H9 (cell line): ENCODE measurements around the gene GALR2. TPM values are rescaled to one million over a fixed set of nuclear protein-coding genes. Genes with fewer than 3 reads are reported as not detected.

Experiments
- DNase-seq: peaks from one replicate; pipeline ENCODE4 v3.0.0-alpha.2; 2017
- H2AFZ ChIP-seq: one replicate; pipeline ENCODE4 v1.6.1; 2013; ENCODE audit warnings: mild to moderate bottlenecking, low read length, control low read depth, moderate library complexity
- H2AK5ac ChIP-seq: 2 replicates; pipeline ENCODE4 v1.6.1; 2013; ENCODE audit warnings: low read length, control low read depth, mixed read lengths; ENCODE audit not compliant: insufficient read length
- H2BK120ac ChIP-seq: one replicate; pipeline ENCODE4 v1.6.1; 2013; ENCODE audit warnings: low read depth, mild to moderate bottlenecking, low read length, control low read depth, inconsistent platforms; ENCODE audit not compliant: poor library complexity, severe bottlenecking
- H2BK12ac ChIP-seq: 2 replicates; pipeline ENCODE4 v1.6.1; 2013; ENCODE audit warnings: low read length, control low read depth, mixed read lengths, low read depth; ENCODE audit not compliant: insufficient read length
- H2BK15ac ChIP-seq: 2 replicates; pipeline ENCODE4 v1.6.1; 2013; ENCODE audit warnings: low read depth, low read length, control low read depth
- H2BK20ac ChIP-seq: one replicate; pipeline ENCODE4 v1.6.1; 2013; ENCODE audit warnings: low read depth, mild to moderate bottlenecking, low read length, control low read depth, inconsistent platforms; ENCODE audit not compliant: poor library complexity, severe bottlenecking
- H2BK5ac ChIP-seq: 2 replicates; pipeline ENCODE4 v1.6.1; 2013; ENCODE audit warnings: low read length, control low read depth, mixed read lengths; ENCODE audit not compliant: insufficient read length
- H3K14ac ChIP-seq: 2 replicates; pipeline ENCODE4 v1.6.1; 2013; ENCODE audit warnings: low read length, control low read depth; ENCODE audit not compliant: insufficient read depth
- H3K18ac ChIP-seq: 2 replicates; pipeline ENCODE4 v1.6.1; 2013; ENCODE audit warnings: low read depth, mild to moderate bottlenecking, mixed read lengths, low read length, control low read depth; ENCODE audit not compliant: insufficient read length
- H3K23ac ChIP-seq: 2 replicates; pipeline ENCODE4 v1.6.1; 2013; ENCODE audit warnings: low read length, control low read depth, mixed read lengths, low read depth; ENCODE audit not compliant: insufficient read length
- H3K23me2 ChIP-seq: 2 replicates; pipeline ENCODE4 v1.6.1; 2013; ENCODE audit warnings: low read depth, mild to moderate bottlenecking, mixed read lengths, low read length, control low read depth; ENCODE audit not compliant: insufficient read length, poor library complexity, severe bottlenecking
- H3K27ac ChIP-seq: 2 replicates; pipeline ENCODE4 v1.5.1; 2013; ENCODE audit warnings: low read length, control low read depth, mixed read lengths, low read depth; ENCODE audit not compliant: insufficient read length
- H3K27me3 ChIP-seq: 2 replicates; pipeline ENCODE4 v1.6.1; 2013; ENCODE audit warnings: low read length, control low read depth, inconsistent platforms; ENCODE audit not compliant: insufficient read depth
- H3K4ac ChIP-seq: 2 replicates; pipeline ENCODE4 v1.6.1; 2013; ENCODE audit warnings: low read depth, mild to moderate bottlenecking, control low read depth, inconsistent platforms, low read length, moderate library complexity
- H3K4me1 ChIP-seq: 2 replicates; pipeline ENCODE4 v1.6.1; 2013; ENCODE audit warnings: low read length, control low read depth, inconsistent platforms; ENCODE audit not compliant: insufficient read depth
- H3K4me2 ChIP-seq: 2 replicates; pipeline ENCODE4 v1.6.1; 2013; ENCODE audit warnings: low read length, control low read depth, mixed read lengths; ENCODE audit not compliant: insufficient read length, insufficient read depth
- H3K56ac ChIP-seq: 2 replicates; pipeline ENCODE4 v1.6.1; 2013; ENCODE audit warnings: low read depth, mild to moderate bottlenecking, mixed read lengths, low read length, control low read depth; ENCODE audit not compliant: insufficient read length
- H3K79me1 ChIP-seq: 2 replicates; pipeline ENCODE4 v1.6.1; 2013; ENCODE audit warnings: low read depth, mild to moderate bottlenecking, moderate library complexity, low read length, control low read depth, inconsistent platforms; ENCODE audit not compliant: insufficient read depth, poor library complexity, severe bottlenecking
- H3K79me2 ChIP-seq: 2 replicates; pipeline ENCODE4 v1.6.1; 2013; ENCODE audit warnings: low read length, control low read depth, inconsistent platforms; ENCODE audit not compliant: insufficient read depth
- H3K9ac ChIP-seq: 2 replicates; pipeline ENCODE4 v1.6.1; 2013; ENCODE audit warnings: low read length, control low read depth, mixed read lengths; ENCODE audit not compliant: insufficient read length; ENCODE audit errors: extremely low read depth
- H3K9me3 ChIP-seq: one replicate; pipeline ENCODE4 v1.6.1; 2013; ENCODE audit warnings: low read depth, low read length, inconsistent platforms; ENCODE audit not compliant: control insufficient read depth
- H3T11ph ChIP-seq: one replicate; pipeline ENCODE4 v1.6.1; 2013; ENCODE audit warnings: mild to moderate bottlenecking, low read length, control low read depth, inconsistent platforms
- H4K20me1 ChIP-seq: one replicate; pipeline ENCODE4 v1.6.1; 2013; ENCODE audit not compliant: control insufficient read depth, insufficient read length, insufficient read depth
- H4K5ac ChIP-seq: 2 replicates; pipeline ENCODE4 v1.6.1; 2013; ENCODE audit warnings: low read depth, mild to moderate bottlenecking, mixed read lengths, low read length, control low read depth; ENCODE audit not compliant: insufficient read length
- H4K8ac ChIP-seq: replicated peaks from 2 replicates; pipeline ENCODE4 v1.6.1; 2013; ENCODE audit warnings: low read length, control low read depth, mixed read lengths, low read depth; ENCODE audit not compliant: insufficient read length
- H4K91ac ChIP-seq: 2 replicates; pipeline ENCODE4 v1.6.1; 2013; ENCODE audit warnings: low read depth, mild to moderate bottlenecking, moderate library complexity, mixed read lengths, low read length, control low read depth; ENCODE audit not compliant: insufficient read length
- H3K27ac Mint-ChIP-seq, 3 experiments: 2 replicates in 2 of 3; 3 replicates in 1 of 3; pipeline ENCODE4 v1.8.0; 2020 to 2021; ENCODE audit warnings: mixed read lengths in 3 of 3, mild to moderate bottlenecking in 1 of 3, moderate library complexity in 1 of 3
- H3K27me3 Mint-ChIP-seq: 2 replicates; pipeline ENCODE4 v1.8.0; 2021; ENCODE audit warnings: low read depth, mild to moderate bottlenecking, moderate library complexity, mixed read lengths
- H3K36me3 Mint-ChIP-seq, 3 experiments: 2 replicates in 2 of 3; 3 replicates in 1 of 3; pipeline ENCODE4 v1.8.0; 2020 to 2021; ENCODE audit warnings: low read depth in 3 of 3, mixed read lengths in 3 of 3; ENCODE audit not compliant: insufficient read depth in 1 of 3
- H3K4me1 Mint-ChIP-seq, 2 experiments: 2 replicates each; pipeline ENCODE4 v1.8.0; 2020; ENCODE audit warnings: mixed read lengths in 2 of 2
- H3K4me3 Mint-ChIP-seq, 2 experiments: 2 replicates in 1 of 2; 3 replicates in 1 of 2; pipeline ENCODE4 v1.8.0; 2020 to 2021; ENCODE audit warnings: mild to moderate bottlenecking in 2 of 2, mixed read lengths in 2 of 2, moderate library complexity in 1 of 2
- H3K9me3 Mint-ChIP-seq, 2 experiments: 2 replicates in 1 of 2; 3 replicates in 1 of 2; pipeline ENCODE4 v1.8.0; 2020; ENCODE audit warnings: mild to moderate bottlenecking in 2 of 2, mixed read lengths in 2 of 2, moderate library complexity in 1 of 2
- CTCF ChIP-seq: fragments of 200-600 bp; sonication (generic); conservative IDR thresholded peaks from 3 replicates; pipeline ENCODE4 v1.8.0; 2021; ENCODE audit warnings: antibody characterized with exemption, mild to moderate bottlenecking
- WGBS: extraction: QIAGEN DNeasy Blood & Tissue Kit; methylation state at CpG from one replicate; pipeline ENCODE4 v1.1.7; 2013; ENCODE audit warnings: missing lambda C conversion rate, low lambda C conversion rate, mixed read lengths; ENCODE audit not compliant: insufficient read length; ENCODE audit errors: extremely low coverage; 5-methylcytosine and 5-hydroxymethylcytosine counted together
- total RNA-seq: library from RNA; stranded (reverse); gene quantifications from 2 replicates; pipeline ENCODE4 v1.2.1, GENCODE V29; 2021

Gene GALR2
- total RNA-seq, 1 experiment from 2014 or later = 0.81 TPM

DNA sequence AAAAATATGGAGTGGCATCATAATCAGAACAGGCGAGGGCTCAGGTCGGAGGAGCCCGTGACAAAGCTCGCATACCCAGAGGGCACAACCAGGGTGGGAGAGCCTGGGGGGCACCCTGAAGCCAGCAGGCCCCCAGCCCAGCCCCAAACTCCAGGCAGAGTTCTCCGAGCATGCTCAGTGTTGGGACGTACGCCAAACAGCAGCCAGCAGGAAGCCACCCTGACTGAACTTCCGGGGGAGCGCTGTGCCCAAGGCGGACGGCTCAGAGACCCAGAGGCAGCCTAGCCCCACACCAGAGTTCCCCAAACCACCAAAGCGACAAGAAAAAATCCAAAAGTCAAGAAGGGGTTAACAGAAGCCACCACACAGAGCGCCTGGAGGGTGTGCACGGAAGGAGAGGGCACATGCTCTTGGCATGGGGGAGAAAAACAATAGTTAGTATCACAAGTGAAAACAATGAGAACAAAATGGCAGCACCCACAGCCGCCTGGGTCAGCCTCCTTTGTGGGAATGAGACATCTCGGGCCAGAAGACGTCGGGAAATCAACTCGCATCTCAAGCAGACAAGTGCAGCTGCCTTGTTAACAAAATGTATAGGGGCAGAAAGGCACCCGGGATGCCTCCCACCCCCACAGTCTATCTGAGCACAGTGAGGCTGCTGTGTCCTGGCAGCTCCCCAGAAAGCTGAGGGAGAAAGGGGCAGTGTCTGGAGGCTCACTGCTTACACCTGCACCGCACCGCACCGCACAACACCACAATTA, 17.1 kb downstream of the GALR2 start:
- Histone ChIP-seq H4K5ac (no peak overlapping the region), H3K23ac (no peak overlapping the region), H3K79me2 (no peaks in the 10 kb centered on the region), H3K23me2 (no peaks in the 10 kb centered on the region), H4K91ac (no peak overlapping the region), H2AK5ac (no peak overlapping the region), H2BK120ac (no peak overlapping the region), H3K9ac (no peak overlapping the region), H3K56ac (no peak overlapping the region), H3K27me3 (no peaks in the 10 kb centered on the region), H4K20me1 (no peaks in the 10 kb centered on the region), H3K9me3 (no peaks in the 10 kb centered on the region), H3K14ac (no peak overlapping the region), H3K4me2 (no peak overlapping the region), H2BK5ac (no peak overlapping the region), H2AFZ (no peak overlapping the region), H3K4me1 (no peaks in the 10 kb centered on the region), H2BK20ac (no peak overlapping the region), H3K27ac (no peak overlapping the region), H2BK15ac (no peak overlapping the region), H4K8ac (no peak overlapping the region), H3T11ph (no peak overlapping the region), H2BK12ac (no peak overlapping the region), H3K4ac (no peak overlapping the region), H3K79me1 (no peaks in the 10 kb centered on the region), H3K18ac (no peak overlapping the region)
- no peak overlapping the region for H3K4me3 Mint-ChIP-seq
- H3K27me3 Mint-ChIP-seq = no peaks in the 10 kb centered on the region
- no peaks in the 10 kb centered on the region for H3K9me3 Mint-ChIP-seq
- no peak for TF ChIP-seq CTCF
- peak overlapping the region in 1 of 3 experiments; percentile 79; a peak in 1 of 7 replicates for H3K27ac Mint-ChIP-seq
- H3K4me1 Mint-ChIP-seq = no peaks in the 10 kb centered on the region
- no CpG with 5 or more reads among the region's 23 CpGs for WGBS
- no peak for DNase-seq
- peaks cover 25 to 76% (median 75%) of the 10 kb centered on the region in 3 experiments; a peak in 6 of 7 replicates for H3K36me3 Mint-ChIP-seq
